ENCODE results near the gene PLEK2.

Gene PLEK2

DNA sequence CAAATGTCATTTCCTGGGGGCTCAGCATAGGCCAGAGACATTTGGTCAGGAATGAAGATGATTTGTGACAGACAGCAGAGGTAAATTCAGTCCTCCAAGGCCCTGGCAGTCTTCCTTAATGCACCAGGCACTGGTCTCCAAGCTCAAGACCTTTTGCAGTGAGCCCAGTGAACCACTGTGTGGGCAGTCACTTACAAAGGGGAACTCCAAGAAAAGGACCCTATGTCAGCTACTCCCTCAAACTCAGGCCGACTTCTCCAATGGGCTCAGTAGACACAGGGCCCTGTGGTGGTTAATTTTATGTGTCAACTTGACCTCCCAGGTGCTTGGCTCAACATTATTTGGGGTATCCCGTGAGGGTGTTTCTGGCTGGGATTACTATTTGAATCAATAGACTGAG, 29.3 kb upstream of the PLEK2 start:
- Histone ChIP-seq H3K4me1 (ENCODE audit: insufficient read depth, low read length) (no peaks in the 10 kb centered on the region), H3K36me3 (ENCODE audit: insufficient read depth, low read length) (no peaks in the 10 kb centered on the region), H3K4me3 (ENCODE audit: low read length) (no peak overlapping the region), H3K9me3 (ENCODE audit: low read length) (no peaks in the 10 kb centered on the region), H3K27me3 (ENCODE audit: insufficient read depth, low read length) (peaks cover 15% of the 10 kb centered on the region), H2AFZ (ENCODE audit: low read depth, low read length) (no peak overlapping the region)

DNA sequence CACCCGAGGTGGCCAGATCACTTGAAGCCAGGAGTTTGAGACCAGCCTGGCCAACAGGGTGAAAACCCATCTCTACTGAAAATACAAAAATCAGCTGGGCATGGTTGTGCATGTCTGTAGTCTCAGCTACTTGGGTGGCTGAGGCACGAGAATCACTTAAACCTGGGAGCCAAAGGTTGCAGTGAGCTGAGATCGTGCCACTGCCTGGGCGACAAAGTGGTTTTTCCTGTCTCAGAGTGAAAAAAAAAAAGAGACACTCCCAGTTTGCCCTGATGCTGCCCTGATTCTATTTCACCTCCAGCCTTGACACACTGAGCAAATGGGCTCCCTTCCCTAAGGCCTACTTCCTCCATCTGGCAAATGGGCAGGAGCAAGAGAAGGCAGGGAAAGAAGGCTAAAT, 28.5 kb upstream of the PLEK2 start:
- no peak overlapping the region for H2AFZ ChIP-seq (ENCODE audit: low read depth, low read length)
- H3K4me1 ChIP-seq (ENCODE audit: insufficient read depth, low read length), result no peaks in the 10 kb centered on the region
- H3K4me3 ChIP-seq (ENCODE audit: low read length), result no peak overlapping the region
- H3K9me3 ChIP-seq (ENCODE audit: low read length), result no peaks in the 10 kb centered on the region
- peaks cover 17% of the 10 kb centered on the region for H3K27me3 ChIP-seq (ENCODE audit: insufficient read depth, low read length)
- no peaks in the 10 kb centered on the region for H3K36me3 ChIP-seq (ENCODE audit: insufficient read depth, low read length)

GRCh38 chr14:67438969-67439368, 27.0 kb upstream of the PLEK2 start:
- Histone ChIP-seq H2AFZ (ENCODE audit: low read depth, low read length) (no peak overlapping the region), H3K9me3 (ENCODE audit: low read length) (no peaks in the 10 kb centered on the region), H3K27me3 (ENCODE audit: insufficient read depth, low read length) (peaks cover 20% of the 10 kb centered on the region), H3K4me1 (ENCODE audit: insufficient read depth, low read length) (no peaks in the 10 kb centered on the region), H3K4me3 (ENCODE audit: low read length) (no peak overlapping the region), H3K36me3 (ENCODE audit: insufficient read depth, low read length) (no peaks in the 10 kb centered on the region)

GRCh38 chr14:67436006-67436866, 24.3 kb upstream of the PLEK2 start:
- H3K27me3 ChIP-seq (ENCODE audit: insufficient read depth, low read length), result peaks cover 16% of the 10 kb centered on the region
- no peaks in the 10 kb centered on the region for H3K4me1 ChIP-seq (ENCODE audit: insufficient read depth, low read length)

DNA sequence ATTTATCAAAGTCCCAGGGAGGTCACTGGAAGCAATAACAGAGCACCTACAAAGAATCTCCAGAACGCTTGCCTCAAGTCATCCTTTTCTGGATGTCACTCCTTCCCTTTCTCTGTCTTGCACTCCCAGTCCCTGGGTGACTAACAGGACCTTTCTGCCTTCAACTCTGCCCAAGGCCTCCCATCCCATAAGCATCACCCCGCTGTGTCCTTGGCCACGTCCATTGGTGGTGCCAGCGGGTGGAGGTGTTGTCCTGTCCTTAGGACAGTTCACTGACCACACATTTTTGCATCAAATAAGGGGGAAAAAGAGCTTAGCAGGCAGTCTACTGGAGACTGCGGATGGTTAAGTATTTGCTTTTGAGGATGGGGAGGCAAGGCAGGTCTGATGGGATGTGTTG, 23.6 kb upstream of the PLEK2 start:
- Histone ChIP-seq H3K36me3 (ENCODE audit: insufficient read depth, low read length) (no peaks in the 10 kb centered on the region), H2AFZ (ENCODE audit: low read depth, low read length) (no peak overlapping the region), H3K9me3 (ENCODE audit: low read length) (no peaks in the 10 kb centered on the region), H3K4me3 (ENCODE audit: low read length) (no peak overlapping the region), H3K4me1 (ENCODE audit: insufficient read depth, low read length) (no peaks in the 10 kb centered on the region), H3K27me3 (ENCODE audit: insufficient read depth, low read length) (peaks cover 14% of the 10 kb centered on the region)

More at GRCh38 chr14:67436006-67436866, 24.3 kb upstream of the PLEK2 start:
- Histone ChIP-seq H3K4me3 (ENCODE audit: low read length) (no peak overlapping the region), H3K36me3 (ENCODE audit: insufficient read depth, low read length) (no peaks in the 10 kb centered on the region), H2AFZ (ENCODE audit: low read depth, low read length) (no peak overlapping the region), H3K9me3 (ENCODE audit: low read length) (no peaks in the 10 kb centered on the region)

- H3K4me3 ChIP-seq (ENCODE audit: low read length), result no peak overlapping the region
- H2AFZ ChIP-seq (ENCODE audit: low read depth, low read length), result no peak overlapping the region
- peaks cover 4% of the 10 kb centered on the region for H3K27me3 ChIP-seq (ENCODE audit: insufficient read depth, low read length)
- H3K4me1 ChIP-seq (ENCODE audit: insufficient read depth, low read length), result no peaks in the 10 kb centered on the region
- H3K9me3 ChIP-seq (ENCODE audit: low read length), result no peaks in the 10 kb centered on the region
- no peaks in the 10 kb centered on the region for H3K36me3 ChIP-seq (ENCODE audit: insufficient read depth, low read length)
Measured at GRCh38 chr14:67432050-67432564, 20.1 kb upstream of the PLEK2 start.

DNA sequence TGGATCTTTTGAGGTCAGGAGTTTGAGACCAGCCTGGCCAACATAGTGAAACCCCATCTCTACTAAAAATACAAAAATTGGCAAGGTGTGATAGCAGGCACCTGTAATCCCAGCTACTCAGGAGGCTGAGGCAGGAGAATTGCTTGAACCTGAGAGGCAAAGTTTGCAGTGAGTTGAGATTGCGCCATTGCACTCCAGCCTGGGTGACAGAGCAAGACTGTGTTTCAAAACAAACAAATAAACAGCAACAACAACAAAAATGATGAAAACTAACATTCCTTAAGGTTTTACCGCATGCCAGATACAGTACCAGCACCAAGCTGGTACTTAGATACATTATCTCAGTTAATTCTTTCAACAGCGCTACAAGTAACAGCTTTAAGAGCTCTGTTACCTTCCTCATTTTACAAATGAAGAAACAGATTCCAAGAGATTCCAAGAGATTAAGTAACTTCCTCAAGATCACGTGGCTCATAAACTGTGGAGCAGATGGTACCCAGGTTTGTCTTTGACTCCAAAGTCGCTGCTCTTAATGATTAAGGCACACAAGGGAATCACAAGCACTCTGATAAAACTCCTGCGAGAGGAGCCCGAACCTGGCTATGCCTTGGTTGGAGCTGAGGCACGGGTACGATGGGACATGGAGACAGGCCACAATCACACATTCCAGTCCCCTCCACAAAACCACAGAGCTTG, 17.7 kb upstream of the PLEK2 start:
- Histone ChIP-seq H3K9me3 (ENCODE audit: low read length) (no peaks in the 10 kb centered on the region), H3K36me3 (ENCODE audit: insufficient read depth, low read length) (no peaks in the 10 kb centered on the region), H3K4me3 (ENCODE audit: low read length) (no peak overlapping the region), H3K27me3 (ENCODE audit: insufficient read depth, low read length) (peaks cover 3% of the 10 kb centered on the region), H2AFZ (ENCODE audit: low read depth, low read length) (no peak overlapping the region), H3K4me1 (ENCODE audit: insufficient read depth, low read length) (peaks cover 4% of the 10 kb centered on the region)

DNA sequence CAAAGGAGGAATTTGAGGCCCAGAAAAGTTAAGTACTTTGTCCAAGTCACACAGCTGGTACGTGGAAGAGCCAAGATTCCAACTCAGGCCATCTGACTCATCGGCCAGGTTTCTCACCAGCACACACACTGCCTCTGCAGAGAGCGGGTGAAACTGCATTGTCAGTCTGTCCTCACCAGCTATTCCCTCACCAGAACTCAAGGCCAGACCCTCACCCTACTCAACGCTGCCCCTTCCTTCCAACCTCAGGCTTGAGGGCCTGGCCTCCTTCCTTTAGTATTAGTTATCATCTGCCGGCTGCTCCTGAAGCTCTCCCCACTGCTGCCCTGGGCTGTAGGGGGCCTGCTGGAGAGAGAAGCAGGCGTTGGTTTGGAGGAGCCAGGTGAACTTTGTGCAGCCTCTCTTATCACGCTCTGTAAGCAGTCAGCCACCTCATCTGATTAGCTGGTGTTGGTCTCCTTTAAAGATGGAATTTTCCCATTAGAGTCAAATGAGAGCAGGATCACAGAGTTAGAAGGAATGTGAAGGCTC, 16.6 kb upstream of the PLEK2 start:
- Histone ChIP-seq H3K27me3 (ENCODE audit: insufficient read depth, low read length) (peaks cover 3% of the 10 kb centered on the region), H3K4me1 (ENCODE audit: insufficient read depth, low read length) (peaks cover 4% of the 10 kb centered on the region), H3K36me3 (ENCODE audit: insufficient read depth, low read length) (no peaks in the 10 kb centered on the region), H3K4me3 (ENCODE audit: low read length) (no peak overlapping the region), H3K9me3 (ENCODE audit: low read length) (no peaks in the 10 kb centered on the region), H2AFZ (ENCODE audit: low read depth, low read length) (no peak overlapping the region)

DNA sequence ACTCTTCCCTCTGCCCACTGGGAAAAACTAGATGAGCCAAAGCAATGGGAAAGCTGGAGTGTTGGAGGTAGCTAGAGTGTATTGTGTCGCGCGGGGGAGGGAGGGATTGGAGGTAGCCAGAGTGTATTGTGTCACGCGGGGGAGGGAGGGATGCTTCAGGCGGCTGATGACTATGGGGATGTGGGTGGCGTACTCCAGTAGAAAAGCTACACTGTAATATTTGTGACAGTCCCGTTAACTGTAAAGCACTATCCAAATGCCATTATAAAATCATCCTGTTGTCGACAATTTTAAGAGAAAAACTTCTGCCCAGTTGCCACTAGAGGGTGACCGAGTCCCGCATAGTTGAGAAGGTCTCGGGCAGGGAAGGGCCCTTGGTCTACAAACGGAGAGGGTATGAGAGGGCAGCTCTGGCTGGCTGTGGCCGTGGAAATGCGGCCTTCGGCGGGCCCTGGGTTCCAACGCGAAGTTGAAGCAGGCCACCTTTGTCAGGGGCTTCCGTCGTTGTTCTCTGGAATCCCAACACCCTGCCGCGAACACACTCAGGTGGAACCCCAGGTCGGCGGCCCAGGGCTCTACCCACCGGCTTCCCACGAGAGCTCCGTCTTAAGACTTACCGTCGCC, 15.1 kb upstream of the PLEK2 start:
- no peaks in the 10 kb centered on the region for H3K36me3 ChIP-seq (ENCODE audit: insufficient read depth, low read length)
- peaks cover 4% of the 10 kb centered on the region for H3K4me1 ChIP-seq (ENCODE audit: insufficient read depth, low read length)
- H2AFZ ChIP-seq (ENCODE audit: low read depth, low read length), result peak overlapping the region; percentile 46
- no peaks in the 10 kb centered on the region for H3K9me3 ChIP-seq (ENCODE audit: low read length)
- H3K27me3 ChIP-seq (ENCODE audit: insufficient read depth, low read length), result peaks cover 3% of the 10 kb centered on the region
- H3K4me3 ChIP-seq (ENCODE audit: low read length), result no peak overlapping the region

DNA sequence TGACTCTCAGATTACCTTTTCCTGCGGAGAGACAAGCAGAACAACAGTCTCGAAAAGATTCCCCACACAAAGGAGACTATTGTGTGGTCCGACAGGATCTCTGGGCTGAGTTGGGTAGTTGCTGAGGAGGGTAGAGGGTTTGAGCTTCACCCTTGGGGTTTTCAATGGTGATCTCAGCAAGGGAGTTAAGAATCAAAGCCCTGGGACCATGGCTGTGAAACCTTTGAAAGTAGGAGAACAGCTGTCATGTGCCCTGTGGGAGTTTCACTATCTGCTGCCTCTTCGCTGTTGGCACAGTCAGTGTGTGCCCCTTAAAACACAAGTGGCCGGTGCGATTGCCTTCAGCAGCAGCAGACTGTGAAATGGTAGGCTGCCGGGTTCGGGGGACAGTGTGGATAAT, 14.2 kb upstream of the PLEK2 start:
- Histone ChIP-seq H3K4me1 (ENCODE audit: insufficient read depth, low read length) (peaks cover 4% of the 10 kb centered on the region), H3K9me3 (ENCODE audit: low read length) (no peaks in the 10 kb centered on the region), H2AFZ (ENCODE audit: low read depth, low read length) (no peak overlapping the region), H3K4me3 (ENCODE audit: low read length) (no peak overlapping the region), H3K27me3 (ENCODE audit: insufficient read depth, low read length) (peaks cover 3% of the 10 kb centered on the region), H3K36me3 (ENCODE audit: insufficient read depth, low read length) (no peaks in the 10 kb centered on the region)

DNA sequence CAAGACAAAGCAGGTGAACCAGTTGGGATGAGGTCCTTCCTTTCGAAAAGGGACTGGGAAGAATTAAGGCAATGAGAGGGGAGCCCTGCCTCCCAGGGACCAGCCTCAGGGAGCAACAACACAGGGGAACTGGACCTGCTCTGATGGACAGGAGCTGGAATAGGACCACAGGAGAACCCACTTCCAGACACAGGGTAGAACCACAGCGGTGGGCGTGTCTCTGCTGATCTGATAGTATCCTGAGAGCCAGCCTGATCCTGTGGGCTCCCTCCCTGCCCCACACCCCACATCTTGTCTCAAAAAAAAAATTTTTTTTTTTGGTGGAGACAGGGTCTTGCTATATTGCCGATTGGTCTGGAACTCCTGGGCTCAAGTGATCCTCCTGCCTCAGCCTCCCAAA, 13.6 kb upstream of the PLEK2 start:
- no peak overlapping the region for H2AFZ ChIP-seq (ENCODE audit: low read depth, low read length)
- peaks cover 4% of the 10 kb centered on the region for H3K4me1 ChIP-seq (ENCODE audit: insufficient read depth, low read length)
- H3K4me3 ChIP-seq (ENCODE audit: low read length), result no peak overlapping the region
- no peaks in the 10 kb centered on the region for H3K9me3 ChIP-seq (ENCODE audit: low read length)
- H3K36me3 ChIP-seq (ENCODE audit: insufficient read depth, low read length), result no peaks in the 10 kb centered on the region
- H3K27me3 ChIP-seq (ENCODE audit: insufficient read depth, low read length), result peaks cover 3% of the 10 kb centered on the region

DNA sequence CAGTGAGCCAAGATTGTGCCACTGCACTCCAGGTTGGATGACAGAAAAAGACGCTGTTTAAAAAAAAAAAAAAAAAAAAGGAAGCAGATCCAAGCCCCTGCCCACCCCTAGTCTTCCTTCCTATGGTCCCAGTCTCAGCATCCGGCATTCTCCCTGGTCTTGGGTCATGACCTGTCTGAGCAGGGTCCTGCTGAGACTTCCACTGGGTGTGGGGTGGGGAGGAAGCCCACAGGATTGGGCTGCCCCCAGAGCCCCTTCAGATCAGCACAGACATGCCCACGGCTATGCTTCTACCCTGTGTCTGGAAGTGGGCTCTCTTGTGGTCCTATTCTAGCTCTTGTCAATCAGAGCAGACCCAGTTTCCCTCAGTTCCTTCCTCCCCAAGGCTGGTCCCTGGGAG, 12.6 kb upstream of the PLEK2 start:
- H2AFZ ChIP-seq (ENCODE audit: low read depth, low read length), result no peak overlapping the region

GRCh38 chr14:67423424-67423823, 11.5 kb upstream of the PLEK2 start:
- Histone ChIP-seq H3K4me3 (ENCODE audit: low read length) (no peak overlapping the region), H3K27me3 (ENCODE audit: insufficient read depth, low read length) (peaks cover 3% of the 10 kb centered on the region), H3K4me1 (ENCODE audit: insufficient read depth, low read length) (peaks cover 4% of the 10 kb centered on the region), H2AFZ (ENCODE audit: low read depth, low read length) (no peak overlapping the region), H3K9me3 (ENCODE audit: low read length) (no peaks in the 10 kb centered on the region), H3K36me3 (ENCODE audit: insufficient read depth, low read length) (no peaks in the 10 kb centered on the region)

More for the DNA sequence above, 12.6 kb upstream of the PLEK2 start:
- Histone ChIP-seq H3K4me1 (ENCODE audit: insufficient read depth, low read length) (peaks cover 4% of the 10 kb centered on the region), H3K36me3 (ENCODE audit: insufficient read depth, low read length) (no peaks in the 10 kb centered on the region), H3K4me3 (ENCODE audit: low read length) (no peak overlapping the region), H3K9me3 (ENCODE audit: low read length) (no peaks in the 10 kb centered on the region), H3K27me3 (ENCODE audit: insufficient read depth, low read length) (peaks cover 3% of the 10 kb centered on the region)
